ENCODE data around the gene OR2AJ1. TPM values are rescaled to one million over a fixed set of nuclear protein-coding genes. Genes with fewer than 3 reads are reported as not detected.

Gene OR2AJ1
- total RNA-seq, 1 experiment from 2014 or later: not detected

- no peak for DNase-seq (ENCODE audit: low spot score)
These were observed 37.1 kb downstream of the OR2AJ1 start for GRCh38 chr1:247961791-247962190.

DNA sequence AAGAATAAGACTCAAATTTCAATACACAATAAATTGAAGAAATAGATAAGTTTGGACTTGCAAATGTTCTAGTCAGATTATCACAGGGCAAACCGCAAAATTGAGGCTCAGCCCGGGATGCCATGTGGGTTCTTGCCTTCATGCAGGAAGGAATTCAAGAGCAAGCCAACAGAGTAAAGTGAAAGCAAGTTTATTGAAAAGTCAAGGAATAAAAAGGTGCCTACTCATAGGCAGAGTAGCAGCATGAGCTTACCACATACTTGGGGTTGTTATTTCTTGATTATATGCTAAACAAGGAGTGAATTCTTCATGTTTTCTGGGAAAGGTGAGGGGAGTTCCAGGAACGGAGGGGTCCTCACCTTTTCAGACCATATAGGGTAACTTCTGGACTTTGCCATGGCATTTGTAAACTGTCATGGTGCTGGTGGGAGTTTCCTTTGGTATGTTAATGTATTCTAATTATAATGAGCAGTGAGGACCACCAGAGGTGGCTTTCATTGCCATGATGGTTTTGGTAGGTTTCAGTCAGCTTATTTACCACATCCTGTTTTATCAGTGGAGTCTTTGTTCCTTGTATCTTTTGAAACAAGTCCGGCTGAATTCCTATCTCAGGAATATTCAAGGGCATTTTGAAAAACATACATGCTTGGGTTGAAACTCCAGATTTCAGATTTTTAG is 38.4 kb downstream of the OR2AJ1 start:
- no peak for DNase-seq (ENCODE audit: low spot score)

DNA sequence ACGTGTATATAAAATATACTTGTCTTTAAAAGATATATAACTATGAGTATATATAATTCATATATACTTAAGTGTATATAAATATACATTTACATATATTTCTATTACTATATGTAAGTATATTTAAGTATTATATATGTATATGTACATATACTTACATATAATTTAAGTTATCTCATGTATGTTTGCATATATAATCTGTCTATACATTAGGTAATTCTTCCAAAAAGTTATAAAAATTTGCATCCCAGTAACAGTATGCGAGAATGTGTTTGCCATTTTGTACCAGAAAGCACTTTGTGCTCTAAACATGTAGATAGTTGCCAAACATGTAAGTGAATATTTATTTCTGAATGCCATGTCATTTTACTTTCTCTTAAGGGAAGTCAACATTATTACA is 40.2 kb downstream of the OR2AJ1 start, which contains the start of gene OR2AK2:
OR2AK2 (plus strand) TSS at position 301 of the 400 bp plus-strand sequence. CDS start 144 bp downstream, outside the sequence.
- DNase-seq (ENCODE audit: low spot score): no peak

GRCh38 chr1:247966532-247967204 is 42.0 kb downstream of the OR2AJ1 start:
- DNase-seq (ENCODE audit: low spot score): no peak

Other genes starting within 250 kb of the OR2AJ1 start
- gene OR13G1, start 245.2 kb upstream of the OR2AJ1 start, total RNA-seq (2014; rRNA removed; shearing (Covaris generic)): not detected in 2 replicates
- gene OR6F1, start 208.2 kb upstream of the OR2AJ1 start, total RNA-seq (2014; rRNA removed; shearing (Covaris generic)): not detected in 2 replicates
- gene OR14K1, start 186.3 kb upstream of the OR2AJ1 start, total RNA-seq (2014; rRNA removed; shearing (Covaris generic)): not detected in 2 replicates
- not detected in 2 replicates for gene OR14A2, start 176.7 kb upstream of the OR2AJ1 start, total RNA-seq (2014; rRNA removed; shearing (Covaris generic))
- not detected in 2 replicates for gene OR1C1, start 164.3 kb upstream of the OR2AJ1 start, total RNA-seq (2014; rRNA removed; shearing (Covaris generic))
- gene OR14A16, start 100.8 kb upstream of the OR2AJ1 start, total RNA-seq (2014; rRNA removed; shearing (Covaris generic)): not detected in 2 replicates
- gene OR11L1, start 83.0 kb upstream of the OR2AJ1 start, total RNA-seq (2014; rRNA removed; shearing (Covaris generic)): not detected in 2 replicates
- gene TRIM58, start 67.7 kb upstream of the OR2AJ1 start, total RNA-seq (2014; rRNA removed; shearing (Covaris generic)): not detected in 2 replicates
- not detected in 2 replicates for gene OR2W3, start 29.3 kb upstream of the OR2AJ1 start, total RNA-seq (2014; rRNA removed; shearing (Covaris generic))
- gene OR2T8, start 4.6 kb upstream of the OR2AJ1 start, total RNA-seq (2014; rRNA removed; shearing (Covaris generic)): not detected in 2 replicates
- gene OR2L8, start 24.0 kb downstream of the OR2AJ1 start, total RNA-seq (2014; rRNA removed; shearing (Covaris generic)): not detected in 2 replicates
- gene OR2AK2, start 40.3 kb downstream of the OR2AJ1 start, total RNA-seq (2014; rRNA removed; shearing (Covaris generic)): not detected in 2 replicates
- not detected in 2 replicates for gene OR2L5, start 88.8 kb downstream of the OR2AJ1 start, total RNA-seq (2014; rRNA removed; shearing (Covaris generic))
- gene OR2L2, start 105.2 kb downstream of the OR2AJ1 start, total RNA-seq (2014; rRNA removed; shearing (Covaris generic)): not detected in 2 replicates
- not detected in 2 replicates for gene OR2L3, start 121.9 kb downstream of the OR2AJ1 start, total RNA-seq (2014; rRNA removed; shearing (Covaris generic))
- gene OR2L13, start 170.3 kb downstream of the OR2AJ1 start, total RNA-seq (2014; rRNA removed; shearing (Covaris generic)): not detected in 2 replicates
- gene OR2M5, start 220.3 kb downstream of the OR2AJ1 start, total RNA-seq (2014; rRNA removed; shearing (Covaris generic)): not detected in 2 replicates
- gene OR2M2, start 249.9 kb downstream of the OR2AJ1 start, total RNA-seq (2014; rRNA removed; shearing (Covaris generic)): 0.14 TPM in 1 of 2 replicates, not detected in the other